ENCODE data around the gene PRKAG2.

The PRKAG2 gene

GRCh38 chr7:151634643-151635042 is 242.3 kb downstream of the PRKAG2 start:
- Histone ChIP-seq H2AFZ (ENCODE audit: low read length) (no peak overlapping the region), H3K36me3 (ENCODE audit: insufficient read depth, low read length) (no peaks in the 10 kb centered on the region), H3K4me3 (ENCODE audit: low read depth, low read length, poor library complexity, severe bottlenecking) (no peak overlapping the region), H3K4me1 (ENCODE audit: insufficient read depth, low read length, severe bottlenecking) (no peaks in the 10 kb centered on the region), H3K79me2 (ENCODE audit: insufficient read depth, low read length) (no peaks in the 10 kb centered on the region), H3K27me3 (ENCODE audit: insufficient read depth, low read length) (0 out of 2 replicates have a peak, but pooled peaks cover 6% of the 10 kb centered on the region), H3K27ac (ENCODE audit: low read depth, low read length, poor library complexity, severe bottlenecking) (no peak overlapping the region), H3K9me2 (ENCODE audit: low read depth, low read length) (no peaks in the 10 kb centered on the region), H3K4me2 (ENCODE audit: low read length) (no peak overlapping the region), H3K9ac (ENCODE audit: low read length) (no peak overlapping the region), H3F3A (ENCODE audit: insufficient read depth, low read length) (no peaks in the 10 kb centered on the region), H4K20me1 (ENCODE audit: insufficient read depth, low read length) (no peaks in the 10 kb centered on the region), H3K9me3 (ENCODE audit: low read length) (peaks cover 6% of the 10 kb centered on the region; the same call in 1 of the 2 replicates)
- TF ChIP-seq EZH2 (IDR thresholded peaks at IDR 0.05; ENCODE audit: borderline replicate concordance, low read length) (no peak), CTCF (IDR thresholded peaks at IDR 0.05; ENCODE audit: low read length) (no peak)

GRCh38 chr7:151633516-151633812 is 243.5 kb downstream of the PRKAG2 start:
- Histone ChIP-seq H3F3A (ENCODE audit: insufficient read depth, low read length) (no peaks in the 10 kb centered on the region), H3K4me3 (ENCODE audit: low read depth, low read length, poor library complexity, severe bottlenecking) (no peak overlapping the region), H4K20me1 (ENCODE audit: insufficient read depth, low read length) (no peaks in the 10 kb centered on the region), H3K27ac (ENCODE audit: low read depth, low read length, poor library complexity, severe bottlenecking) (no peak overlapping the region), H2AFZ (ENCODE audit: low read length) (no peak overlapping the region), H3K9ac (ENCODE audit: low read length) (no peak overlapping the region), H3K27me3 (ENCODE audit: insufficient read depth, low read length) (0 out of 2 replicates have a peak, but pooled peaks cover 6% of the 10 kb centered on the region), H3K4me2 (ENCODE audit: low read length) (no peak overlapping the region), H3K9me3 (ENCODE audit: low read length) (peaks cover 6% of the 10 kb centered on the region; the same call in 1 of the 2 replicates), H3K36me3 (ENCODE audit: insufficient read depth, low read length) (no peaks in the 10 kb centered on the region), H3K4me1 (ENCODE audit: insufficient read depth, low read length, severe bottlenecking) (no peaks in the 10 kb centered on the region), H3K79me2 (ENCODE audit: insufficient read depth, low read length) (no peaks in the 10 kb centered on the region), H3K9me2 (ENCODE audit: low read depth, low read length) (no peaks in the 10 kb centered on the region)
- no peak for TF ChIP-seq EZH2 (IDR thresholded peaks at IDR 0.05; ENCODE audit: borderline replicate concordance, low read length)
- no peak for TF ChIP-seq CTCF (IDR thresholded peaks at IDR 0.05; ENCODE audit: low read length)

- H3K27ac ChIP-seq (ENCODE audit: low read depth, low read length, poor library complexity, severe bottlenecking): no peak overlapping the region
These were observed 244.0 kb downstream of the PRKAG2 start for GRCh38 chr7:151632750-151633515.

More at GRCh38 chr7:151632750-151633515, 244.0 kb downstream of the PRKAG2 start:
- Histone ChIP-seq H3K9me2 (ENCODE audit: low read depth, low read length) (no peaks in the 10 kb centered on the region), H3K4me3 (ENCODE audit: low read depth, low read length, poor library complexity, severe bottlenecking) (no peak overlapping the region), H3K27me3 (ENCODE audit: insufficient read depth, low read length) (peaks cover 6% of the 10 kb centered on the region; the same call in 1 of the 2 replicates), H3F3A (ENCODE audit: insufficient read depth, low read length) (no peaks in the 10 kb centered on the region), H3K4me2 (ENCODE audit: low read length) (no peak overlapping the region), H3K4me1 (ENCODE audit: insufficient read depth, low read length, severe bottlenecking) (no peaks in the 10 kb centered on the region), H3K79me2 (ENCODE audit: insufficient read depth, low read length) (no peaks in the 10 kb centered on the region), H3K9me3 (ENCODE audit: low read length) (peaks cover 6% of the 10 kb centered on the region; the same call in 1 of the 2 replicates), H2AFZ (ENCODE audit: low read length) (no peak overlapping the region), H3K36me3 (ENCODE audit: insufficient read depth, low read length) (no peaks in the 10 kb centered on the region), H3K9ac (ENCODE audit: low read length) (no peak overlapping the region), H4K20me1 (ENCODE audit: insufficient read depth, low read length) (no peaks in the 10 kb centered on the region)
- no peak for TF ChIP-seq CTCF (IDR thresholded peaks at IDR 0.05; ENCODE audit: low read length)
- TF ChIP-seq EZH2 (IDR thresholded peaks at IDR 0.05; ENCODE audit: borderline replicate concordance, low read length): no peak

Data from OCI-LY1 (cell line).